Measurements from ENCODE around the gene COMMD1. TPM values are rescaled to one million over a fixed set of nuclear protein-coding genes. Genes with fewer than 3 reads are reported as not detected.

Gene COMMD1
- total RNA-seq, 1 experiment from 2014 or later, result 24.7 TPM

DNA sequence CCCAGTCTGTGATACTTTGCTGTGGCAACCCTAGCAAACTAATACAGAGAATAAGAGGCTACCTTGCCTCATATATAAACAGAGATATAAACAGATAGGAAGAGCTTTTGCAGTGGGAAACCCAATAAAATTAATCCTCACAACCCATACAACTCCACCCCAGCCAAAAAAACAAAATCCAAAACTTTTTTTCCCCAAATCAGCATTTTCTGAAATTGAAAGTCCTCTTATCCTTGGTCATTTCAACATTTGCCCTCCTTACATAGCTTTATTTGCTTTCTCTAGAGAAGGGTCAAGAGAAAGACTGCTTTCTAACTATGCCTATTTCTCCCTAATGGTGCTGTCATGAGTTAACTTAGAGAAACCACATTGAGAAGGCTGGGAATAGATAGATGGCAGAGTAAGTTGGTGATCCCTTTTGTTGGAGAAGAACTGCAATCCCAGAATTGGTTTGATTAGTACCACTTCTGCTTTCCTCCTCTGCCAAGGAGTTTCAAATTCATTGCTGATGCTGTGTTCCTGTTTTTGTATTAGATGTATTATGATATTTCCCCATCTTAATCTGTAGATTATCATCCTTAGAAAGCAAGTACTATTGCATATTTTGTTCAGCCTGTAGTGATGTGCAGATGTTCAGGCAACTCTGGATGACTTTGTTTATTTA lies 214.0 kb downstream of the COMMD1 start:
- no peaks in the 10 kb centered on the region for H3K36me3 Mint-ChIP-seq
- TF ChIP-seq, protein P1, sequence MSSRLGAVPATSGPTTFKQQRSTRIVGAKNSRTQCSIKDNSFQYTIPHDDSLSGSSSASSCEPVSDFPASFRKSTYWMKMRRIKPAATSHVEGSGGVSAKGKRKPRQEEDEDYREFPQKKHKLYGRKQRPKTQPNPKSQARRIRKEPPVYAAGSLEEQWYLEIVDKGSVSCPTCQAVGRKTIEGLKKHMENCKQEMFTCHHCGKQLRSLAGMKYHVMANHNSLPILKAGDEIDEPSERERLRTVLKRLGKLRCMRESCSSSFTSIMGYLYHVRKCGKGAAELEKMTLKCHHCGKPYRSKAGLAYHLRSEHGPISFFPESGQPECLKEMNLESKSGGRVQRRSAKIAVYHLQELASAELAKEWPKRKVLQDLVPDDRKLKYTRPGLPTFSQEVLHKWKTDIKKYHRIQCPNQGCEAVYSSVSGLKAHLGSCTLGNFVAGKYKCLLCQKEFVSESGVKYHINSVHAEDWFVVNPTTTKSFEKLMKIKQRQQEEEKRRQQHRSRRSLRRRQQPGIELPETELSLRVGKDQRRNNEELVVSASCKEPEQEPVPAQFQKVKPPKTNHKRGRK (CRISPR knock-in tag; IDR thresholded peaks at IDR 0.05; ENCODE audit: borderline replicate concordance), result no peak
- TF ChIP-seq, protein P2, sequence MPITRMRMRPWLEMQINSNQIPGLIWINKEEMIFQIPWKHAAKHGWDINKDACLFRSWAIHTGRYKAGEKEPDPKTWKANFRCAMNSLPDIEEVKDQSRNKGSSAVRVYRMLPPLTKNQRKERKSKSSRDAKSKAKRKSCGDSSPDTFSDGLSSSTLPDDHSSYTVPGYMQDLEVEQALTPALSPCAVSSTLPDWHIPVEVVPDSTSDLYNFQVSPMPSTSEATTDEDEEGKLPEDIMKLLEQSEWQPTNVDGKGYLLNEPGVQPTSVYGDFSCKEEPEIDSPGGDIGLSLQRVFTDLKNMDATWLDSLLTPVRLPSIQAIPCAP (CRISPR knock-in tag; IDR thresholded peaks at IDR 0.05), result no peak
- TF ChIP-seq FOXJ3 (CRISPR knock-in tag; IDR thresholded peaks at IDR 0.05; ENCODE audit: borderline replicate concordance) (no peak), ZNF671 (CRISPR knock-in tag; IDR thresholded peaks at IDR 0.05) (no peak), PRRX2 (CRISPR knock-in tag; IDR thresholded peaks at IDR 0.05) (no peak), ZNF219 (CRISPR knock-in tag; IDR thresholded peaks at IDR 0.05; ENCODE audit: borderline replicate concordance) (no peak), ZNF416 (CRISPR knock-in tag; IDR thresholded peaks at IDR 0.05) (no peak), OVOL2 (CRISPR knock-in tag; IDR thresholded peaks at IDR 0.05; ENCODE audit: borderline replicate concordance) (no peak), ZNF263 (CRISPR knock-in tag; IDR thresholded peaks at IDR 0.05; ENCODE audit: low read depth) (no peak), GTF2I (CRISPR knock-in tag; conservative IDR thresholded peaks at IDR 0.05) (no peak), TEAD4 (CRISPR knock-in tag; IDR thresholded peaks at IDR 0.05) (no peak), ZNF423 (CRISPR knock-in tag; IDR thresholded peaks at IDR 0.05) (no peak), CREM (CRISPR knock-in tag; IDR thresholded peaks at IDR 0.05) (no peak)
- TF ChIP-seq, protein P3, sequence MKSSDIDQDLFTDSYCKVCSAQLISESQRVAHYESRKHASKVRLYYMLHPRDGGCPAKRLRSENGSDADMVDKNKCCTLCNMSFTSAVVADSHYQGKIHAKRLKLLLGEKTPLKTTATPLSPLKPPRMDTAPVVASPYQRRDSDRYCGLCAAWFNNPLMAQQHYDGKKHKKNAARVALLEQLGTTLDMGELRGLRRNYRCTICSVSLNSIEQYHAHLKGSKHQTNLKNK (CRISPR knock-in tag; IDR thresholded peaks at IDR 0.05), result no peak
- TF ChIP-seq, protein P4, sequence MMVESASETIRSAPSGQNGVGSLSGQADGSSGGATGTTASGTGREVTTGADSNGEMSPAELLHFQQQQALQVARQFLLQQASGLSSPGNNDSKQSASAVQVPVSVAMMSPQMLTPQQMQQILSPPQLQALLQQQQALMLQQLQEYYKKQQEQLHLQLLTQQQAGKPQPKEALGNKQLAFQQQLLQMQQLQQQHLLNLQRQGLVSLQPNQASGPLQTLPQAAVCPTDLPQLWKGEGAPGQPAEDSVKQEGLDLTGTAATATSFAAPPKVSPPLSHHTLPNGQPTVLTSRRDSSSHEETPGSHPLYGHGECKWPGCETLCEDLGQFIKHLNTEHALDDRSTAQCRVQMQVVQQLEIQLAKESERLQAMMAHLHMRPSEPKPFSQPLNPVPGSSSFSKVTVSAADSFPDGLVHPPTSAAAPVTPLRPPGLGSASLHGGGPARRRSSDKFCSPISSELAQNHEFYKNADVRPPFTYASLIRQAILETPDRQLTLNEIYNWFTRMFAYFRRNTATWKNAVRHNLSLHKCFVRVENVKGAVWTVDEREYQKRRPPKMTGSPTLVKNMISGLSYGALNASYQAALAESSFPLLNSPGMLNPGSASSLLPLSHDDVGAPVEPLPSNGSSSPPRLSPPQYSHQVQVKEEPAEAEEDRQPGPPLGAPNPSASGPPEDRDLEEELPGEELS (CRISPR knock-in tag; IDR thresholded peaks at IDR 0.05), result no peak
- TF ChIP-seq, protein P5, sequence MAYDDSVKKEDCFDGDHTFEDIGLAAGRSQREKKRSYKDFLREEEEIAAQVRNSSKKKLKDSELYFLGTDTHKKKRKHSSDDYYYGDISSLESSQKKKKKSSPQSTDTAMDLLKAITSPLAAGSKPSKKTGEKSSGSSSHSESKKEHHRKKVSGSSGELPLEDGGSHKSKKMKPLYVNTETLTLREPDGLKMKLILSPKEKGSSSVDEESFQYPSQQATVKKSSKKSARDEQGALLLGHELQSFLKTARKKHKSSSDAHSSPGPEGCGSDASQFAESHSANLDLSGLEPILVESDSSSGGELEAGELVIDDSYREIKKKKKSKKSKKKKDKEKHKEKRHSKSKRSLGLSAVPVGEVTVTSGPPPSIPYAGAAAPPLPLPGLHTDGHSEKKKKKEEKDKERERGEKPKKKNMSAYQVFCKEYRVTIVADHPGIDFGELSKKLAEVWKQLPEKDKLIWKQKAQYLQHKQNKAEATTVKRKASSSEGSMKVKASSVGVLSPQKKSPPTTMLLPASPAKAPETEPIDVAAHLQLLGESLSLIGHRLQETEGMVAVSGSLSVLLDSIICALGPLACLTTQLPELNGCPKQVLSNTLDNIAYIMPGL (CRISPR knock-in tag; IDR thresholded peaks at IDR 0.05), result no peak
- TF ChIP-seq, protein P6, sequence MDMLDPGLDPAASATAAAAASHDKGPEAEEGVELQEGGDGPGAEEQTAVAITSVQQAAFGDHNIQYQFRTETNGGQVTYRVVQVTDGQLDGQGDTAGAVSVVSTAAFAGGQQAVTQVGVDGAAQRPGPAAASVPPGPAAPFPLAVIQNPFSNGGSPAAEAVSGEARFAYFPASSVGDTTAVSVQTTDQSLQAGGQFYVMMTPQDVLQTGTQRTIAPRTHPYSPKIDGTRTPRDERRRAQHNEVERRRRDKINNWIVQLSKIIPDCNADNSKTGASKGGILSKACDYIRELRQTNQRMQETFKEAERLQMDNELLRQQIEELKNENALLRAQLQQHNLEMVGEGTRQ (CRISPR knock-in tag; IDR thresholded peaks at IDR 0.05), result no peak
- TF ChIP-seq, protein P7, sequence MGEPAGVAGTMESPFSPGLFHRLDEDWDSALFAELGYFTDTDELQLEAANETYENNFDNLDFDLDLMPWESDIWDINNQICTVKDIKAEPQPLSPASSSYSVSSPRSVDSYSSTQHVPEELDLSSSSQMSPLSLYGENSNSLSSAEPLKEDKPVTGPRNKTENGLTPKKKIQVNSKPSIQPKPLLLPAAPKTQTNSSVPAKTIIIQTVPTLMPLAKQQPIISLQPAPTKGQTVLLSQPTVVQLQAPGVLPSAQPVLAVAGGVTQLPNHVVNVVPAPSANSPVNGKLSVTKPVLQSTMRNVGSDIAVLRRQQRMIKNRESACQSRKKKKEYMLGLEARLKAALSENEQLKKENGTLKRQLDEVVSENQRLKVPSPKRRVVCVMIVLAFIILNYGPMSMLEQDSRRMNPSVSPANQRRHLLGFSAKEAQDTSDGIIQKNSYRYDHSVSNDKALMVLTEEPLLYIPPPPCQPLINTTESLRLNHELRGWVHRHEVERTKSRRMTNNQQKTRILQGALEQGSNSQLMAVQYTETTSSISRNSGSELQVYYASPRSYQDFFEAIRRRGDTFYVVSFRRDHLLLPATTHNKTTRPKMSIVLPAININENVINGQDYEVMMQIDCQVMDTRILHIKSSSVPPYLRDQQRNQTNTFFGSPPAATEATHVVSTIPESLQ (CRISPR knock-in tag; IDR thresholded peaks at IDR 0.05), result no peak
- TF ChIP-seq, protein P8, sequence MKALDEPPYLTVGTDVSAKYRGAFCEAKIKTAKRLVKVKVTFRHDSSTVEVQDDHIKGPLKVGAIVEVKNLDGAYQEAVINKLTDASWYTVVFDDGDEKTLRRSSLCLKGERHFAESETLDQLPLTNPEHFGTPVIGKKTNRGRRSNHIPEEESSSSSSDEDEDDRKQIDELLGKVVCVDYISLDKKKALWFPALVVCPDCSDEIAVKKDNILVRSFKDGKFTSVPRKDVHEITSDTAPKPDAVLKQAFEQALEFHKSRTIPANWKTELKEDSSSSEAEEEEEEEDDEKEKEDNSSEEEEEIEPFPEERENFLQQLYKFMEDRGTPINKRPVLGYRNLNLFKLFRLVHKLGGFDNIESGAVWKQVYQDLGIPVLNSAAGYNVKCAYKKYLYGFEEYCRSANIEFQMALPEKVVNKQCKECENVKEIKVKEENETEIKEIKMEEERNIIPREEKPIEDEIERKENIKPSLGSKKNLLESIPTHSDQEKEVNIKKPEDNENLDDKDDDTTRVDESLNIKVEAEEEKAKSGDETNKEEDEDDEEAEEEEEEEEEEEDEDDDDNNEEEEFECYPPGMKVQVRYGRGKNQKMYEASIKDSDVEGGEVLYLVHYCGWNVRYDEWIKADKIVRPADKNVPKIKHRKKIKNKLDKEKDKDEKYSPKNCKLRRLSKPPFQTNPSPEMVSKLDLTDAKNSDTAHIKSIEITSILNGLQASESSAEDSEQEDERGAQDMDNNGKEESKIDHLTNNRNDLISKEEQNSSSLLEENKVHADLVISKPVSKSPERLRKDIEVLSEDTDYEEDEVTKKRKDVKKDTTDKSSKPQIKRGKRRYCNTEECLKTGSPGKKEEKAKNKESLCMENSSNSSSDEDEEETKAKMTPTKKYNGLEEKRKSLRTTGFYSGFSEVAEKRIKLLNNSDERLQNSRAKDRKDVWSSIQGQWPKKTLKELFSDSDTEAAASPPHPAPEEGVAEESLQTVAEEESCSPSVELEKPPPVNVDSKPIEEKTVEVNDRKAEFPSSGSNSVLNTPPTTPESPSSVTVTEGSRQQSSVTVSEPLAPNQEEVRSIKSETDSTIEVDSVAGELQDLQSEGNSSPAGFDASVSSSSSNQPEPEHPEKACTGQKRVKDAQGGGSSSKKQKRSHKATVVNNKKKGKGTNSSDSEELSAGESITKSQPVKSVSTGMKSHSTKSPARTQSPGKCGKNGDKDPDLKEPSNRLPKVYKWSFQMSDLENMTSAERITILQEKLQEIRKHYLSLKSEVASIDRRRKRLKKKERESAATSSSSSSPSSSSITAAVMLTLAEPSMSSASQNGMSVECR (CRISPR knock-in tag; IDR thresholded peaks at IDR 0.05; ENCODE audit: borderline replicate concordance), result no peak
- TF ChIP-seq, protein P9, sequence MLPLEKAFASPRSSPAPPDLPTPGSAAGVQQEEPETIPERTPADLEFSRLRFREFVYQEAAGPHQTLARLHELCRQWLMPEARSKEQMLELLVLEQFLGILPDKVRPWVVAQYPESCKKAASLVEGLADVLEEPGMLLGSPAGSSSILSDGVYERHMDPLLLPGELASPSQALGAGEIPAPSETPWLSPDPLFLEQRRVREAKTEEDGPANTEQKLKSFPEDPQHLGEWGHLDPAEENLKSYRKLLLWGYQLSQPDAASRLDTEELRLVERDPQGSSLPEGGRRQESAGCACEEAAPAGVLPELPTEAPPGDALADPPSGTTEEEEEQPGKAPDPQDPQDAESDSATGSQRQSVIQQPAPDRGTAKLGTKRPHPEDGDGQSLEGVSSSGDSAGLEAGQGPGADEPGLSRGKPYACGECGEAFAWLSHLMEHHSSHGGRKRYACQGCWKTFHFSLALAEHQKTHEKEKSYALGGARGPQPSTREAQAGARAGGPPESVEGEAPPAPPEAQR (CRISPR knock-in tag; IDR thresholded peaks at IDR 0.05), result no peak
- ATAC-seq (no peak), DNase-seq (ENCODE audit: low spot score) (no peak)
- H3K9me3 Mint-ChIP-seq, result peaks cover 6% of the 10 kb centered on the region
- no peak overlapping the region for H3K4me3 Mint-ChIP-seq
- ChIA-PET CTCF (interaction anchor here (0.8 kb wide), 1 partner anchor 126 kb away, joined by 3 read pairs; no protein-coding TSS in a partner anchor), POLR2A (no interaction called here)
- H3K27me3 Mint-ChIP-seq (ENCODE audit: low read depth), result no peaks in the 10 kb centered on the region; the same call in 1 of the 2 replicates
- no peak overlapping the region for H3K27ac Mint-ChIP-seq
- H3K4me1 Mint-ChIP-seq, result peaks cover 21% of the 10 kb centered on the region

Measured in WTC11 (cell line).